ENCODE results near the gene PCDHB9.
"Not testable (repeated sequence)": the region's sequence is repeated elsewhere in the genome, so short reads cannot be mapped to it uniquely, and the experiment has no call there.

PCDHB9 gene

GRCh38 chr5:141189131-141189530 is 2.2 kb downstream of the PCDHB9 start:
- DNase-seq, result not testable (repeated sequence)

GRCh38 chr5:141192110-141192725 is 5.3 kb downstream of the PCDHB9 start, which contains the start of gene PCDHB10:
PCDHB10 (plus strand) TSS chr5:141192353; CDS start chr5:141192553, 200 bp downstream.
- DNase-seq, result no peak

- DNase-seq, result not testable (repeated sequence)
These were observed 7.4 kb downstream of the PCDHB9 start for GRCh38 chr5:141194332-141194731.

GRCh38 chr5:141196363-141196762 is 9.4 kb downstream of the PCDHB9 start:
- no peak for DNase-seq

- peak; percentile 30 for DNase-seq
These were observed 12.6 kb downstream of the PCDHB9 start, which contains the start of gene PCDHB11 for GRCh38 chr5:141199359-141200235. PCDHB11 (plus strand) TSS chr5:141199627; CDS start chr5:141199775, 148 bp downstream.

- DNase-seq, result not testable (repeated sequence)
These were observed 14.2 kb downstream of the PCDHB9 start for GRCh38 chr5:141201126-141201525.

GRCh38 chr5:141201646-141202045 is 14.7 kb downstream of the PCDHB9 start:
- not testable (repeated sequence) for DNase-seq

- no peak for DNase-seq
These were observed 21.5 kb downstream of the PCDHB9 start, which contains the start of gene PCDHB12 for GRCh38 chr5:141208478-141208877. PCDHB12 (plus strand) TSS chr5:141208719; CDS start chr5:141208908, 189 bp downstream.

- not testable (repeated sequence) for DNase-seq
These were observed 23.3 kb downstream of the PCDHB9 start for GRCh38 chr5:141210281-141210680.

GRCh38 chr5:141210849-141211248 is 23.9 kb downstream of the PCDHB9 start:
- DNase-seq, result not testable (repeated sequence)

GRCh38 chr5:141213656-141214339 is 26.8 kb downstream of the PCDHB9 start, which contains the start of gene PCDHB13:
PCDHB13 (plus strand) TSS chr5:141213919; CDS start chr5:141214124, 205 bp downstream.
- not testable (repeated sequence) for DNase-seq

GRCh38 chr5:141214583-141214982 is 27.6 kb downstream of the PCDHB9 start:
- DNase-seq, result not testable (repeated sequence)

- DNase-seq, result not testable (repeated sequence)
These were observed 28.5 kb downstream of the PCDHB9 start for GRCh38 chr5:141215504-141215903.

- not testable (repeated sequence) for DNase-seq
These were observed 29.1 kb downstream of the PCDHB9 start for GRCh38 chr5:141216035-141216434.

- no peak for DNase-seq
These were observed 36.3 kb downstream of the PCDHB9 start, which contains the start of gene PCDHB14 for GRCh38 chr5:141223112-141223783. PCDHB14 (plus strand) TSS chr5:141223343; CDS start chr5:141223506, 163 bp downstream.

GRCh38 chr5:141224844-141225243 is 37.9 kb downstream of the PCDHB9 start:
- DNase-seq, result not testable (repeated sequence)

- DNase-seq, result not testable (repeated sequence)
These were observed 38.5 kb downstream of the PCDHB9 start for GRCh38 chr5:141225421-141225820.

- DNase-seq, result no peak
These were observed 47.2 kb downstream of the PCDHB9 start for GRCh38 chr5:141234109-141234667.

GRCh38 chr5:141235922-141236321 is 49.0 kb downstream of the PCDHB9 start:
- not testable (repeated sequence) for DNase-seq

- DNase-seq, result no peak
These were observed 49.8 kb downstream of the PCDHB9 start for GRCh38 chr5:141236516-141237313.

Data from NCI-H187 treated with DMSO at 0.1 percent for 48 hours (cell line).